Measurements from ENCODE around the gene MFSD2A. TPM values are rescaled to one million over a fixed set of nuclear protein-coding genes. Genes with fewer than 3 reads are reported as not detected.

The MFSD2A gene
- total RNA-seq, 1 experiment from 2014 or later = 19.9 TPM

DNA sequence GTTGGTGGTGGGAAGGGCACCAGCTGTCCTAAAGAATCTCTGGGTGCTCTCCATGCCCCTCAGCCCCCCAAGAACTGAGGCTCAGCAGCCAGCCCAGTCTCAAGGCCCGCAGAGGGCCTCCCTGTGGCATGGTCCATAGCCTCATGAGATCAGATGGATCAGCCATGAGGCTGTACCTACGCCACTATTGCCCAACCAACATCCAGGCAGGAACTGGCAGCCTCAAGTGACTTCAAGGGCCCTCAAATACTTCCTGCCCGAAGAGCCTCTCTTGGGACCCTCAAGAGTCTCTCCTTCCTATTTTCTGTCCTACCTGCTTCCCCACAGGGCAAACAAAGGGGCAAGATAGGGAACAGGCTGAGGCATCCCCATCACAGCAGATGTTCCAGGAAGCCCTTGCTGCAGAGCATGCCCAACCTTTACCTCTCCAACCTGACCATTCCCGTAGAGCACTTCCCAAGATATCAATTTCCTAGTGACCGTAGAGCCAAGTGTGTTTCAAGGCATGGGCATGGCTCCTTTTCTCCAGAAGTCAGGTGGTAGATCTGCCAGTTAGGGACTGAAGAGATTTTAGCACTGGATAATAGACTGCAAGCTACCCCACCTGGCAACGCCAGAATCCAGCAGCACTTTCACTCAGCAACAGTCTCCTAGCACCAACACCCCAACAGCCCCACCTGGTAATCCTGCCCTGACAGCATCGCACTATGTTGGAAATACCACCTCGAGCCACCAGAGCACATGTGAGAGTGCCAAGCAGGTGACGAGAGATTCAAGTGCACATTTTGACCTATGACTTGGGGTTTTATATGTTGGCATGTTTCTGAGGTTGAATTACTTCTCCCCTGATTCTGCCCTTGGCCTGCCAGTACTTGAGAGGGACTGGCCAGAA is 13.7 kb upstream of the MFSD2A start:
- Histone ChIP-seq H3K27ac (ENCODE audit: insufficient read length, low read depth, low read length) (no peak overlapping the region), H3K23me2 (ENCODE audit: insufficient read length, low read depth, low read length, poor library complexity, severe bottlenecking) (no peaks in the 10 kb centered on the region), H2BK15ac (ENCODE audit: low read depth, low read length) (no peak overlapping the region), H3K9ac (ENCODE audit: extremely low read depth, insufficient read length, low read length) (no peak overlapping the region), H4K8ac (replicated peaks; ENCODE audit: insufficient read length, low read depth, low read length) (no peak overlapping the region), H2BK12ac (ENCODE audit: insufficient read length, low read depth, low read length) (no peak overlapping the region), H3K9me3 (ENCODE audit: control insufficient read depth, low read depth, low read length) (no peaks in the 10 kb centered on the region), H3K4me1 (ENCODE audit: insufficient read depth, low read length) (no peaks in the 10 kb centered on the region), H2AFZ (ENCODE audit: low read length) (no peak overlapping the region), H2BK5ac (ENCODE audit: insufficient read length, low read length) (no peak overlapping the region), H2BK20ac (ENCODE audit: low read depth, low read length, poor library complexity, severe bottlenecking) (no peak overlapping the region), H2AK5ac (ENCODE audit: insufficient read length, low read length) (no peak overlapping the region), H3K56ac (ENCODE audit: insufficient read length, low read depth, low read length) (no peak overlapping the region), H4K91ac (ENCODE audit: insufficient read length, low read depth, low read length) (no peak overlapping the region), H3K27me3 (ENCODE audit: insufficient read depth, low read length) (no peaks in the 10 kb centered on the region), H4K20me1 (ENCODE audit: control insufficient read depth, insufficient read depth, insufficient read length) (no peaks in the 10 kb centered on the region), H3K4me2 (ENCODE audit: insufficient read depth, insufficient read length, low read length) (no peak overlapping the region), H3T11ph (ENCODE audit: low read length) (no peak overlapping the region), H3K23ac (ENCODE audit: insufficient read length, low read depth, low read length) (no peak overlapping the region), H3K4ac (ENCODE audit: low read depth, low read length) (no peak overlapping the region), H3K14ac (ENCODE audit: insufficient read depth, low read length) (no peak overlapping the region), H3K18ac (ENCODE audit: insufficient read length, low read depth, low read length) (no peak overlapping the region), H3K79me1 (ENCODE audit: insufficient read depth, low read depth, low read length, poor library complexity, severe bottlenecking) (no peaks in the 10 kb centered on the region), H3K79me2 (ENCODE audit: insufficient read depth, low read length) (no peaks in the 10 kb centered on the region), H2BK120ac (ENCODE audit: low read depth, low read length, poor library complexity, severe bottlenecking) (no peak overlapping the region), H4K5ac (ENCODE audit: insufficient read length, low read depth, low read length) (no peak overlapping the region)
- Mint-ChIP-seq H3K4me3 (no peak overlapping the region), H3K9me3 (no peaks in the 10 kb centered on the region), H3K36me3 (ENCODE audit: insufficient read depth in 1 of 3, low read depth in 3 of 3) (no peaks in the 10 kb centered on the region), H3K4me1 (peaks cover 15% of the 10 kb centered on the region in 2 experiments), H3K27ac (no peak overlapping the region; a peak in 1 of 7 replicates), H3K27me3 (ENCODE audit: low read depth) (peaks cover 17% of the 10 kb centered on the region; the same call in 1 of the 2 replicates)
- no peak for DNase-seq
- WGBS (ENCODE audit: extremely low coverage, insufficient read length, low lambda C conversion rate) = no CpG with 5 or more reads among the region's 9 CpGs
- TF ChIP-seq, protein P1, sequence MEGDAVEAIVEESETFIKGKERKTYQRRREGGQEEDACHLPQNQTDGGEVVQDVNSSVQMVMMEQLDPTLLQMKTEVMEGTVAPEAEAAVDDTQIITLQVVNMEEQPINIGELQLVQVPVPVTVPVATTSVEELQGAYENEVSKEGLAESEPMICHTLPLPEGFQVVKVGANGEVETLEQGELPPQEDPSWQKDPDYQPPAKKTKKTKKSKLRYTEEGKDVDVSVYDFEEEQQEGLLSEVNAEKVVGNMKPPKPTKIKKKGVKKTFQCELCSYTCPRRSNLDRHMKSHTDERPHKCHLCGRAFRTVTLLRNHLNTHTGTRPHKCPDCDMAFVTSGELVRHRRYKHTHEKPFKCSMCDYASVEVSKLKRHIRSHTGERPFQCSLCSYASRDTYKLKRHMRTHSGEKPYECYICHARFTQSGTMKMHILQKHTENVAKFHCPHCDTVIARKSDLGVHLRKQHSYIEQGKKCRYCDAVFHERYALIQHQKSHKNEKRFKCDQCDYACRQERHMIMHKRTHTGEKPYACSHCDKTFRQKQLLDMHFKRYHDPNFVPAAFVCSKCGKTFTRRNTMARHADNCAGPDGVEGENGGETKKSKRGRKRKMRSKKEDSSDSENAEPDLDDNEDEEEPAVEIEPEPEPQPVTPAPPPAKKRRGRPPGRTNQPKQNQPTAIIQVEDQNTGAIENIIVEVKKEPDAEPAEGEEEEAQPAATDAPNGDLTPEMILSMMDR (conservative IDR thresholded peaks at IDR 0.05) = no peak

Data from H9 (cell line).